H1 (cell line): ENCODE results near the gene MGMT. TPM values are rescaled to one million over a fixed set of nuclear protein-coding genes. Genes with fewer than 3 reads are reported as not detected.
A peak's percentile ranks its signal among the peaks of the same experiment; 100 is the strongest.

Experiments used
- CTCF ChIA-PET: fragments of 300-600 bp; sonication (Branson Sonifier 250); formaldehyde crosslinking; loops from one replicate; lab custom pipeline; 2021; ENCODE audit not compliant: partially characterized antibody; lab: Charles Lee
- POLR2A ChIA-PET: fragments of 300-600 bp; sonication (Branson Sonifier 250); formaldehyde crosslinking; loops from one replicate; lab custom pipeline; 2021; ENCODE audit warnings: inconsistent platforms; ENCODE audit not compliant: partially characterized antibody; lab: Charles Lee
- DNase-seq, 2 experiments: peaks; one replicate each; pipeline versions ENCODE4 v3.0.0 to v3.0.0-alpha.2; 2010 to 2022; ENCODE audit warnings: low spot score in 2 of 2, low read depth in 1 of 2, mixed read lengths in 1 of 2
- FAIRE-seq: peaks from 2 replicates; lab custom pipeline; 2011; peaks lifted over from hg19 to GRCh38; lab: Jason Lieb, UNC
- H2AFZ ChIP-seq: 2 replicates; pipeline ENCODE4 v1.8.1; 2012; ENCODE audit warnings: low read length, inconsistent platforms
- H2AK5ac ChIP-seq: 2 replicates; pipeline ENCODE4 v1.6.1; 2013; ENCODE audit warnings: low read depth, low read length
- H2BK120ac ChIP-seq: replicated peaks from 2 replicates; pipeline ENCODE3; 2013; ENCODE audit warnings: low read depth, low read length, inconsistent platforms
- H2BK12ac ChIP-seq: 2 replicates; pipeline ENCODE4 v1.6.1; 2013; ENCODE audit warnings: low read depth, low read length
- H2BK15ac ChIP-seq: 2 replicates; pipeline ENCODE4 v1.6.1; 2013; ENCODE audit warnings: low read length
- H2BK20ac ChIP-seq: 2 replicates; pipeline ENCODE4 v1.6.1; 2013; ENCODE audit warnings: low read length
- H2BK5ac ChIP-seq: 2 replicates; pipeline ENCODE4 v1.6.1; 2013; ENCODE audit warnings: low read depth, low read length
- H3K14ac ChIP-seq: 2 replicates; pipeline ENCODE4 v1.6.1; 2013; ENCODE audit warnings: inconsistent platforms; ENCODE audit not compliant: insufficient read length
- H3K18ac ChIP-seq: 2 replicates; pipeline ENCODE4 v1.6.1; 2013; ENCODE audit warnings: low read length; ENCODE audit errors: extremely low read depth
- H3K23ac ChIP-seq: 2 replicates; pipeline ENCODE4 v1.6.1; 2013; ENCODE audit warnings: inconsistent platforms; ENCODE audit not compliant: insufficient read length
- H3K23me2 ChIP-seq: 2 replicates; pipeline ENCODE4 v1.6.1; 2013; ENCODE audit warnings: low read depth, low read length
- H3K27ac ChIP-seq: 2 replicates; pipeline ENCODE4 v1.6.1; 2011; ENCODE audit warnings: low read depth, low read length, inconsistent platforms
- H3K27me3 ChIP-seq, 4 experiments: replicated peaks in 1 of 4; 1 replicate in 1 of 4; 2 replicates in 3 of 4; pipeline versions ENCODE4 v1.6.1 to v1.8.1; 2011 to 2013; ENCODE audit warnings: low read length in 3 of 4, mild to moderate bottlenecking in 3 of 4, inconsistent platforms in 2 of 4, mixed read lengths in 2 of 4, moderate library complexity in 1 of 4; ENCODE audit not compliant: control insufficient read depth in 3 of 4, insufficient read depth in 3 of 4; ENCODE audit errors: extremely low read depth in 1 of 4
- H3K36me3 ChIP-seq, 4 experiments: 2 replicates each; pipeline versions ENCODE4 v1.6.1 to v1.8.1; 2011 to 2013; ENCODE audit warnings: mild to moderate bottlenecking in 4 of 4, low read length in 3 of 4, moderate library complexity in 2 of 4, control low read depth in 1 of 4, inconsistent platforms in 1 of 4; ENCODE audit not compliant: insufficient read depth in 4 of 4, control insufficient read depth in 2 of 4
- H3K4ac ChIP-seq: replicated peaks from 2 replicates; pipeline ENCODE3; 2013; ENCODE audit warnings: low read length, low read depth, mixed read lengths, inconsistent platforms; ENCODE audit not compliant: insufficient read length
- H3K4me1 ChIP-seq, 4 experiments: replicated peaks in 1 of 4; 1 replicate in 1 of 4; 2 replicates in 3 of 4; pipeline versions ENCODE4 v1.6.1 to v1.8.1; 2011 to 2013; ENCODE audit warnings: low read length in 3 of 4, inconsistent platforms in 2 of 4, mixed read lengths in 1 of 4; ENCODE audit not compliant: insufficient read depth in 4 of 4, control insufficient read depth in 3 of 4
- H3K4me2 ChIP-seq, 2 experiments: 2 replicates each; pipeline versions ENCODE4 v1.6.1 to v1.8.1; 2011 to 2013; ENCODE audit warnings: low read depth in 2 of 2, low read length in 2 of 2, control low read depth in 1 of 2, inconsistent platforms in 1 of 2, mild to moderate bottlenecking in 1 of 2; ENCODE audit not compliant: insufficient read depth in 1 of 2
- H3K4me3 ChIP-seq, 4 experiments: fragments of 200-600, 300-600 bp in 1 of 4; sonication (generic), shearing (Covaris generic), sonication (Bioruptor Twin) in 1 of 4; 2 replicates each; pipeline versions ENCODE4 v1.5.1 to v1.8.1; 2011 to 2016; ENCODE audit warnings: low read length in 4 of 4, low read depth in 3 of 4, control low read depth in 2 of 4, inconsistent platforms in 2 of 4, mild to moderate bottlenecking in 2 of 4, mixed read lengths in 1 of 4, moderate library complexity in 1 of 4; ENCODE audit not compliant: insufficient read depth in 2 of 4; ENCODE audit errors: extremely low read depth in 1 of 4
- H3K56ac ChIP-seq: replicated peaks from 2 replicates; pipeline ENCODE3; 2013; ENCODE audit warnings: low read depth, mild to moderate bottlenecking, mixed read lengths, low read length, inconsistent platforms; ENCODE audit not compliant: insufficient read length
- H3K79me1 ChIP-seq: 2 replicates; pipeline ENCODE4 v1.6.1; 2013; ENCODE audit warnings: low read depth, low read length, control low read depth
- H3K79me2 ChIP-seq, 2 experiments: 2 replicates each; pipeline versions ENCODE4 v1.6.1 to v1.8.1; 2012 to 2013; ENCODE audit warnings: low read length in 2 of 2, mild to moderate bottlenecking in 2 of 2, inconsistent platforms in 1 of 2; ENCODE audit not compliant: insufficient read depth in 2 of 2, control insufficient read depth in 1 of 2
- H3K9ac ChIP-seq, 4 experiments: replicated peaks in 1 of 4; 1 replicate in 1 of 4; 2 replicates in 3 of 4; pipeline versions ENCODE4 v1.6.1 to v1.8.1; 2011 to 2013; ENCODE audit warnings: low read depth in 3 of 4, low read length in 3 of 4, control low read depth in 2 of 4, mild to moderate bottlenecking in 2 of 4, moderate library complexity in 2 of 4, inconsistent platforms in 1 of 4; ENCODE audit errors: extremely low read depth in 1 of 4
- H3K9me3 ChIP-seq, 2 experiments: 2 replicates each; pipeline versions ENCODE4 v1.6.1 to v1.8.1; 2012 to 2013; ENCODE audit warnings: mild to moderate bottlenecking in 2 of 2, moderate library complexity in 2 of 2, control low read depth in 1 of 2, inconsistent platforms in 1 of 2, low read depth in 1 of 2, low read length in 1 of 2, mixed read lengths in 1 of 2; ENCODE audit not compliant: insufficient read depth in 2 of 2
- H4K20me1 ChIP-seq, 2 experiments: replicated peaks in 1 of 2; 2 replicates each; pipeline versions ENCODE3 to v1.8.1; 2011 to 2013; ENCODE audit warnings: inconsistent platforms in 2 of 2, low read length in 2 of 2, mild to moderate bottlenecking in 1 of 2; ENCODE audit not compliant: insufficient read depth in 2 of 2, control insufficient read depth in 1 of 2
- H4K5ac ChIP-seq: 2 replicates; pipeline ENCODE4 v1.6.1; 2013; ENCODE audit warnings: low read length, low read depth, mixed read lengths, inconsistent platforms; ENCODE audit not compliant: insufficient read length
- H4K8ac ChIP-seq: 2 replicates; pipeline ENCODE4 v1.8.0; 2013; ENCODE audit warnings: mild to moderate bottlenecking, moderate library complexity, low read length, inconsistent platforms; ENCODE audit not compliant: insufficient read depth; ENCODE audit errors: extremely low read depth
- H4K91ac ChIP-seq: replicated peaks from 2 replicates; pipeline ENCODE3; 2013; ENCODE audit warnings: low read length, mixed read lengths, inconsistent platforms; ENCODE audit not compliant: insufficient read length
- CBX5 ChIP-seq: fragments of 300-800, 300-1000 bp; sonication (generic); IDR thresholded peaks from 2 replicates; pipeline ENCODE4 v1.7.1; 2016; ENCODE audit warnings: antibody characterized with exemption, low read length, low read depth
- CHD1 ChIP-seq: IDR thresholded peaks from 2 replicates; pipeline ENCODE4 v1.6.1; 2012; ENCODE audit warnings: low read depth, low read length, improper control_type of control experiment
- CTCF ChIP-seq, 3 experiments: IDR thresholded peaks; 1 replicate in 2 of 3; 2 replicates in 1 of 3; pipeline versions ENCODE4 v1.5.1 to v1.6.1; 2011; ENCODE audit warnings: low read length in 3 of 3, mild to moderate bottlenecking in 3 of 3, inconsistent platforms in 2 of 3, low read depth in 1 of 3, moderate library complexity in 1 of 3; ENCODE audit not compliant: insufficient read depth in 1 of 3; ENCODE audit errors: control extremely low read depth in 1 of 3
- GABPA ChIP-seq: IDR thresholded peaks from 2 replicates; pipeline ENCODE4 v1.6.1; 2011; ENCODE audit warnings: mild to moderate bottlenecking, low read length, moderate library complexity, borderline replicate concordance; ENCODE audit not compliant: insufficient read depth
- SAP30 ChIP-seq: fragments of 300-600 bp; sonication (generic); IDR thresholded peaks from 2 replicates; pipeline ENCODE4 v1.7.1; 2012; ENCODE audit warnings: low read length, moderate library complexity, mild to moderate bottlenecking, inconsistent platforms; ENCODE audit not compliant: insufficient read depth, insufficient replicate concordance
- SUZ12 ChIP-seq: fragments of 200-600 bp; sonication (generic); IDR thresholded peaks from 2 replicates; pipeline ENCODE4 v1.6.1; 2012; ENCODE audit warnings: mild to moderate bottlenecking, inconsistent platforms, low read length, moderate library complexity, mixed read lengths
- TEAD4 ChIP-seq: IDR thresholded peaks from 2 replicates; pipeline ENCODE4 v1.6.1; 2012; ENCODE audit warnings: low read depth, low read length, inconsistent platforms, mixed read lengths
- WGBS, 2 experiments: shearing (Covaris generic) in 1 of 2; methylation state at CpG; one replicate each; pipeline versions ENCODE4 v1.1.6 to v1.1.7; 2013 to 2015; ENCODE audit warnings: low lambda C conversion rate in 2 of 2, mixed read lengths in 2 of 2, inconsistent platforms in 1 of 2, low coverage in 1 of 2, missing lambda C conversion rate in 1 of 2; ENCODE audit not compliant: insufficient replicate concordance in 2 of 2, insufficient coverage in 1 of 2, insufficient read length in 1 of 2; ENCODE audit errors: extremely low coverage in 1 of 2, missing lambda C conversion rate in 1 of 2; 5-methylcytosine and 5-hydroxymethylcytosine counted together
- polyA plus RNA-seq, 7 experiments: library from polyadenylated mRNA; depleted of rRNA in 3 of 7; stranded (reverse) in 5 of 7; unstranded in 2 of 7; fragments of >200 nt in 5 of 7; fragments of 200-250 nt in 2 of 7; gene quantifications; 1 replicate in 5 of 7; 2 replicates in 1 of 7; 4 replicates in 1 of 7; pipeline versions ENCODE4 v1.2.1 to v1.2.3, GENCODE V29; 2011 to 2013; ENCODE audit warnings: missing spikeins in 2 of 7, mixed read lengths in 2 of 7
- total RNA-seq: library from RNA; stranded (reverse); fragmentation: NEBNext Ultra II Directional; extraction: Animal tissue kit (Norgen Biotek cat#: 25700); gene quantifications from 2 replicates; pipeline ENCODE4 v1.2.1, GENCODE V29; 2021

The MGMT gene
- total and polyA plus RNA-seq, 2 of the 8 experiments (the other 6 are each of a cell fraction or from before 2014, with no cell fraction given) = 9.9 to 10.7 TPM

DNA sequence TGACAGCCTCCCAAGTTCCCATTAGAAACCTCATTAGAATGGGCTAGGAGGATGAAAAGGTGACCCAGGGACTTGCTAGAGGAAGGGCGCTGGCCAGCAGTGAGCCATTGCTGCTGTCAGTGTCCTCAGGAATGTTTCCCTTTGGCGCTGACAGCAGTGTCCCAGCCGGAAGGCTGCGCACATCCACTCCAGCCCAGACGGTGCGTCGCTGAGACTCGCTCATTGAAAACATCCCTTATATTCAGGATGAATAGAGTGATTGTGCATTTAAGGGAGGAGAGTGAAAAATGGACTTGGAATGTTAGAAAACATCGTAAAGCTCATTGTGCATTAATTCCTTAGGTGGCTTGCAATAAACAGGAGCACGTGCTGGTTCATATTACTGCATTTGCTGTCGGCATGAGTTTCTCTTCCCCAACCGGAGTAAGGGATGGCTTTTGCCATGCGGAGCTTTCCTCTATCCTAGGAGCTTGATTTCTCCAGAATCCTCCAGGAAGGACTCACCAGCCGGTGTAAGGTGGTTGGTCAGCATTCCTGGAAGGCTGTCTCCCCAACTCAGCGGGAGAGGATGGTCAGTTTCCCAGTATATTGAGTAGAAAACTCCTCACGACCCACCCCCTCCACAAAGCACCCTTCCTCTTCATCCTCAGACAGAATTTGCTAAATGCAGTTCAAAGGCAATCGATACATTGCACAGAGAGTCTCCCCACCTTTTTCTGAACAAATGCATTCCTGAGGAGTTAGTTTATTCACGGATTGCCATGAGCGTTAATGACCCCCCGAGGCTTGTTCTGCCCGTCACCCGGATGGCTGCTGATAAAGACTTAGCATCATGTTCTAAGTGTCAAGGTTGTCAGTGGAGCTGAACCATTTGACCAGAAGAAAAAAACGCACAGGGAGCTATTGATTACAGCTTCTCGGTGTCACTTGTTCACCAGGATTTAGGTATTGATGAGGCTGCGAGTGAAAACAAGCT is 295.2 kb downstream of the MGMT start:
- 84% methylated on average over 25 of the region's 25 CpGs; no CpG with 5 or more reads in 1 of the 2 experiments for WGBS, 2 experiments
- no peak for TF ChIP-seq SAP30
- TF ChIP-seq GABPA = no peak
- TF ChIP-seq SUZ12 = no peak
- no peak for TF ChIP-seq CHD1
- no peak for TF ChIP-seq CBX5
- no peak for TF ChIP-seq CTCF (IDR thresholded peaks at IDR 0.05; ENCODE audit: control extremely low read depth in 1 of 3, insufficient read depth in 1 of 3, low read depth in 1 of 3, low read length in 3 of 3)
- no peak for TF ChIP-seq TEAD4

More for the DNA sequence above, 295.2 kb downstream of the MGMT start:
- Histone ChIP-seq H3K23ac (no peak overlapping the region), H3K23me2 (no peaks in the 10 kb centered on the region), H3K4me3 (no peak overlapping the region), H3K79me2 (no peaks in the 10 kb centered on the region), H2BK15ac (no peak overlapping the region), H3K9me3 (no peaks in the 10 kb centered on the region), H3K9ac (no peak overlapping the region), H3K79me1 (no peaks in the 10 kb centered on the region), H4K91ac (no peak overlapping the region), H3K56ac (no peak overlapping the region), H3K36me3 (no peaks in the 10 kb centered on the region), H2AFZ (no peak overlapping the region), H4K8ac (no peak overlapping the region), H3K4ac (no peak overlapping the region), H2AK5ac (no peak overlapping the region), H3K27ac (no peak overlapping the region), H3K27me3 (no peaks in the 10 kb centered on the region), H3K18ac (no peak overlapping the region), H4K20me1 (no peaks in the 10 kb centered on the region), H2BK12ac (no peak overlapping the region), H4K5ac (no peak overlapping the region), H3K4me2 (no peak overlapping the region), H3K4me1 (no peaks in the 10 kb centered on the region; a peak in 1 of 7 replicates), H2BK5ac (no peak overlapping the region), H3K14ac (no peak overlapping the region), H2BK120ac (no peak overlapping the region), H2BK20ac (no peak overlapping the region)
- no peak for FAIRE-seq
- DNase-seq = peak in 1 of 2 experiments; percentile 30
- ChIA-PET POLR2A (no interaction called here), CTCF (interaction anchor here (1.0 to 1.8 kb wide), 9 partner anchors 9 to 209 kb away, joined by 3 to 5 read pairs (median 3); no protein-coding TSS in a partner anchor)
